GM12875 (cell line): ENCODE results near the gene ZNF664.

Experiments used
- H3K4me3 ChIP-seq: one replicate; pipeline ENCODE4 v1.5.1; 2011; ENCODE audit warnings: low read depth, low read length, control low read depth
- CTCF ChIP-seq: IDR thresholded peaks from 2 replicates; pipeline ENCODE4 v1.5.1; 2011; ENCODE audit warnings: low read depth, mild to moderate bottlenecking, control low read depth, inconsistent platforms, low read length, moderate library complexity, borderline replicate concordance; ENCODE audit not compliant: insufficient read depth

ZNF664 gene

GRCh38 chr12:123954647-123955350 lies 18.2 kb upstream of the ZNF664 start:
- no peak overlapping the region for H3K4me3 ChIP-seq
- TF ChIP-seq CTCF: no peak

GRCh38 chr12:123956249-123956648 lies 16.8 kb upstream of the ZNF664 start:
- no peak for TF ChIP-seq CTCF

GRCh38 chr12:123957196-123957595 lies 15.8 kb upstream of the ZNF664 start:
- no peak for TF ChIP-seq CTCF
- no peak overlapping the region for H3K4me3 ChIP-seq

More at GRCh38 chr12:123956249-123956648, 16.8 kb upstream of the ZNF664 start:
- H3K4me3 ChIP-seq: no peak overlapping the region

- no peak for TF ChIP-seq CTCF
- no peak overlapping the region for H3K4me3 ChIP-seq
These were observed 14.6 kb upstream of the ZNF664 start for GRCh38 chr12:123958462-123958861.

- TF ChIP-seq CTCF: no peak
- H3K4me3 ChIP-seq: no peak overlapping the region
These were observed 14.1 kb upstream of the ZNF664 start for GRCh38 chr12:123958876-123959275.

GRCh38 chr12:123960029-123960735 lies 12.8 kb upstream of the ZNF664 start:
- H3K4me3 ChIP-seq: no peak overlapping the region
- TF ChIP-seq CTCF: no peak

- no peak overlapping the region for H3K4me3 ChIP-seq
- TF ChIP-seq CTCF: no peak
These were observed 12.2 kb upstream of the ZNF664 start for GRCh38 chr12:123960856-123961255.
